Activated T-helper 17 cell treated with anti-CD3 and anti-CD28 coated beads, Interleukin-2, amount 50 U/mL, for 72 hours (primary cell): ENCODE results near the gene IFNL4. TPM values are rescaled to one million over a fixed set of nuclear protein-coding genes. Genes with fewer than 3 reads are reported as not detected.
"Not testable (repeated sequence)": the region's sequence is repeated elsewhere in the genome, so short reads cannot be mapped to it uniquely, and the experiment has no call there.

Experiments used
- ATAC-seq: fragments of 150-1000 bp; cut with Tn5 transposase; replicated peaks from 2 replicates; pipeline ENCODE4 v1.10.0; 2021; ENCODE audit warnings: mild to moderate bottlenecking, moderate library complexity
- H3K27ac Mint-ChIP-seq: one replicate; pipeline ENCODE4 v1.8.0; 2022; ENCODE audit warnings: mixed read lengths
- H3K27me3 Mint-ChIP-seq: one replicate; pipeline ENCODE4 v1.8.0; 2022; ENCODE audit warnings: mixed read lengths
- H3K36me3 Mint-ChIP-seq: one replicate; pipeline ENCODE4 v1.8.0; 2022; ENCODE audit warnings: low read depth, mild to moderate bottlenecking, mixed read lengths
- H3K4me1 Mint-ChIP-seq: one replicate; pipeline ENCODE4 v1.8.0; 2022; ENCODE audit warnings: mixed read lengths
- H3K4me3 Mint-ChIP-seq: one replicate; pipeline ENCODE4 v1.8.0; 2022; ENCODE audit warnings: mild to moderate bottlenecking, mixed read lengths
- H3K9me3 Mint-ChIP-seq: one replicate; pipeline ENCODE4 v1.8.0; 2022; ENCODE audit warnings: mixed read lengths
- total RNA-seq, 2 donors: library from RNA; stranded (reverse); gene quantifications; one replicate each; pipeline ENCODE4 v1.2.3, GENCODE V29; 2022

The IFNL4 gene
- total RNA-seq, 2 donors from 2014 or later, result not detected

DNA sequence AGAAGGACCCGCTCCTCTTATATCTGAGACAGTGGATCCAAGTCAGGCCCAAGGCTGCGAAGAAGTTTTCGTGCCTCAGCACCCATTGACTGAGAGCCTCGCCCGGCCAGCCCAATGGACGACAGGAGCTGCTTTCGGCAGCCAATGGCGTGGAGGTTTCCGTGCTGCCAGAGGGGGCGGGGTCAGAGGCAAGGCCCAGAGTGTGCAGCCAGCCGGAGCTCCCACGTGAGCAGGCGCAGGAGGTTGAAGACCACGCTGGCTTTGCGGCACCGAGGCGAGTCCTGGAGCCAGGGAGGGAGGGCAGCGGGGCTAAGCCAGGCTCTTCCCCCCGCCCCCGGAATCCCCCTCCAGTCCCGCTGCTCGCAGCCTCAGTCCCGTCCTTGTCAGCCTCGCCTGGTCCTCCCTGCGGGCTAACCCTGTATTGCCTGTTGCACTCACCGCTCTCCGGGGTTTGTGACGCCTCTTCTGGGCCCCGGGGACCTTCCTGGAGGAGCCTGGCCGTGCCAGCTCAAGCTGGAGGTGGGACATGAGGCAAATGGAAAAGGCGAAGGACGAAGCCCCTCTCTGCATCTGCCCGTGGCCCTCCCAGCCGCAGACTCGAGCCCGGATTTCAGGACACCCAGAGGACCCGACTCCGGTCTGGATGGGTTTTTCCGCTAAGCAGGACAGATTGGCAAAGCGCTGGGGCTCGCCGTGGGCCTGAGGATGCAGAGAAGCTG is 1.5 kb downstream of the IFNL4 start:
- no peak overlapping the region for H3K27ac Mint-ChIP-seq
- ATAC-seq, result peak; percentile 75
- no peaks in the 10 kb centered on the region for H3K27me3 Mint-ChIP-seq
- H3K4me1 Mint-ChIP-seq, result no peaks in the 10 kb centered on the region
- peak overlapping the region; percentile 51 for H3K4me3 Mint-ChIP-seq
- H3K36me3 Mint-ChIP-seq, result no peaks in the 10 kb centered on the region
- H3K9me3 Mint-ChIP-seq, result no peaks in the 10 kb centered on the region

DNA sequence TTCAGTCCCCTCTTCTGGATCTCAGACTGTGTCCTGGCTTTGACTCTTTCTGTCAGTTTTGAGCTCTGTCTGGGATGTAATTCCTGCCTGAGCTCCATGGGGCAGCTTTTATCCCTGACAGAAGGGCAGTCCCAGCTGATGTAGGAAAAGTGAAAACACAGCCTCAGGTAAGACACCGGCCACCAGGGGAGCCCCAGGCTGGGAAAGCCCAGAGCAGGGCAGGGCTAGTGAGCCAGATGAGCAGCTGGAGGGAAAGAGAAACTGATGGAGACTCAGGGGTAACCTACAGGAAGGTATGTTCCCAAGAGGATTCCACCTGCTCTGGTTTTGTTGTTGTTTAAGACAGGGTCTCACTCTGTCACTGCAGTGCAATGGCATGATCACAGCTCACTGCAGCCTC is 3.5 kb downstream of the IFNL4 start:
- not testable (repeated sequence) for H3K27ac Mint-ChIP-seq, H3K4me3 Mint-ChIP-seq, H3K36me3 Mint-ChIP-seq, H3K27me3 Mint-ChIP-seq, H3K4me1 Mint-ChIP-seq, H3K9me3 Mint-ChIP-seq
- ATAC-seq, result peak; percentile 45

DNA sequence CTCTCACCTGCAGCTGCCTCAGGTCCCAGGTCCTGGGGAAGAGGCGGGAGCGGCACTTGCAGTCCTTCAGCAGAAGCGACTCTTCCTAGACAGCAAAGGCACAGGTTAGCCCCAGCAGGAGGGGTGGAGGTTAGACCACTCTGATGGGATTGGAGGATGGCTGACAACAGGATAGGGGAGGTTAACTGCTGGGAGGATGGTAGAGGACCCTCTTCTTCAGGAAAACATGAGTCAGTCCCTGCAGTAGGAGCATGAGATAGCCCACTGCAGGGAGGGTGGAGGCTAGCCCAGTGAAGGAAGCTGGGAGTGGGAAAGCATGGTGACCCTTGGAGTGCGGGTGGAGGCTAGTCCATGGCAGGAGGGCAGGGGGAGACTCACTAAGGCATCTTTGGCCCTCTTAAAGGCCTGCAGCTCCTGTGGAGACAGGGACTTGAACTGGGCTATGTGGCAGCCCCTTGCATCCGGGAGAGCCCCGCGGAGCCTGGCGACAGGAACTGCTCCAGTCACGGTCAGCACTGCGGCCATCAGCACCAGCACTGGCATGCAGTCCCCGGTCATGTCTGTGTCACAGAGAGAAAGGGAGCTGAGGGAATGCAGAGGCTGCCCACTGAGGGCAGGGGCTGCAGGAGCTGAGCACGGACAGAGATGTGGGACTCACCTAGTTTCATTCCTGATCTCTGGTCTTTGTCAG is 4.1 kb downstream of the IFNL4 start, which contains the start of gene IFNL3:
IFNL3 (minus strand) TSS at position 597 of the 691 bp plus-strand sequence; CDS start at position 558, 39 bp downstream.
- ATAC-seq, H3K4me3 Mint-ChIP-seq, H3K27ac Mint-ChIP-seq, H3K4me1 Mint-ChIP-seq, H3K36me3 Mint-ChIP-seq, H3K9me3 Mint-ChIP-seq, H3K27me3 Mint-ChIP-seq: not testable (repeated sequence)

DNA sequence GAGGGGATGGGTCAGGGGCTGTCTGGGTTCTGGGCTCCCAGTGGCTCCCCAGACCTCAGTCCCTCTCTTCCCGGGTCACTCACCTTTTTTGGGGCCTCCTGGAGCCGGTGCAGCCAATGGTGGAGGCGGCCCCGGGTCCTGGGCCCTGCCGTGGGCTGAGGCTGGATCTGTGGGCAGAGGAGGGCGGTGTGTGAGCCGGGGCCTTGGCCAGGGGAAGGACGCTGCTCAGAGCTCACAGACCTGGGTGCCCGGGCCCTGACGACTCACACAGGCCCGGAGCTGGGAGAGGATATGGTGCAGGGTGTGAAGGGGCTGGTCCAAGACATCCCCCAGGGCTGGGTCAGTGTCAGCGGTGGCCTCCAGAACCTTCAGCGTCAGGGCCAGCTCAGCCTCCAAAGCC is 4.9 kb downstream of the IFNL4 start:
- not testable (repeated sequence) for H3K9me3 Mint-ChIP-seq, ATAC-seq, H3K27me3 Mint-ChIP-seq, H3K36me3 Mint-ChIP-seq, H3K4me3 Mint-ChIP-seq, H3K4me1 Mint-ChIP-seq, H3K27ac Mint-ChIP-seq

DNA sequence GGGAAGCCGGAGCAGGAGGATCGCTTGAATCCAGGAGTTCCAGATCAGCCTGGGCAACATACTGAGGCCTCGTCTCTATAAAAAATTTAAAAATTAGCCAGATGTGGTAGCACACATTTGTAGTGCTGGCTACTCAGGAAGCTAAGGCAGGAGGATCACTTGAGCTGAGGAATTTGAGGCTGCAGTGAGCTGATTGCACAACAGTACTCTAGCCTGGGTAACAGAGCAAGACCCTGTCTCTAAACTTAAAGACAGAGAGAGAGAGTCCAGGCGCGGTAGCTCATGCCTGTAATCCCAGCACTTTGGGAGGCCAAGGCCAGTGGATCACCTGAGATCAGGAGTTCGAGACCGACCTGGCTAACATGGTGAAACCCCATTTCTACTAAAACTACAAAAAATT is 8.2 kb downstream of the IFNL4 start:
- no peak for ATAC-seq
- Mint-ChIP-seq H3K4me3 (no peak overlapping the region), H3K9me3 (no peaks in the 10 kb centered on the region), H3K27ac (no peak overlapping the region), H3K4me1 (peaks cover 12% of the 10 kb centered on the region), H3K36me3 (no peaks in the 10 kb centered on the region), H3K27me3 (no peaks in the 10 kb centered on the region)

DNA sequence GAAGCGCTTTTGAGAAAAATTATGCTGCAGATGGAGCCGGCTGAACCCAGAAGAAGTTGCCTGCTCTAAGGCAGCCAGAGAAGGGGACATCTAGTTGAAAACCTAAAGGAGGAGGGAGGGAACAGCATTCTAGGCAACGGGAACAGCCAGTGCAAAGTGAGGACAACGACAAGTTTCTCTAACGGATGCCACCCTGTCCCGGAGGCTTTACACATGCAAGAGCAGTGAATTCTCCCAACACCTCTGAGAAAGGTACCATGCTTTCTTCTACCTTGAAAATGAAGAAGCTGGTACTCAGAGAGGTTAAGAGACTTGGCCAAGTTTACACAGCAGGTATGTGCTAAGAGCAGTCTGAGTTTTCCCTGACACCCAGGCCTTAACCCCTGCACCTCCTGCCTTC is 9.7 kb downstream of the IFNL4 start:
- no peak for ATAC-seq
- Mint-ChIP-seq H3K9me3 (no peaks in the 10 kb centered on the region), H3K27ac (no peak overlapping the region), H3K36me3 (no peaks in the 10 kb centered on the region), H3K4me3 (no peak overlapping the region), H3K4me1 (peaks cover 12% of the 10 kb centered on the region), H3K27me3 (no peaks in the 10 kb centered on the region)

DNA sequence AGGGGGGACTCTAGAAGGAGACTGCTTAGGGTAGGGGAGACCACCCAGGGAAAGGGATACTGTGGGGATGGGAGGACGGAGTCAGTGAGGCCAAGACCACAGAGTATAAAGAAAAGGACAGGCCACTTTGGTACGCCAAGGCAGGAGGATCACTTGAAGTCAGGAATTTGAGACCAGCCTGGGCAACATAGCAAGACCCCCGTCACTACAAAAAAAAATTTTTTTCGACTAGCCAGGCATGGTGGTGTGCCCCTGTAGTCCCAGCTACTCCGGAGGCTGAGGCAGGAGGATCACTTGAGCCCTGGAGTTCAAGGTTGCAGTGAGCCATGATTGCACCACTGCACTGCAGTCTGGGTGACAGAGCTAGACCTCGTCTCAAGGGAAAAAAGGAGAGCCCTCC is 10.4 kb downstream of the IFNL4 start:
- Mint-ChIP-seq H3K4me1 (peaks cover 12% of the 10 kb centered on the region), H3K27me3 (no peaks in the 10 kb centered on the region), H3K36me3 (no peaks in the 10 kb centered on the region), H3K9me3 (no peaks in the 10 kb centered on the region), H3K27ac (peak overlapping the region; percentile 85), H3K4me3 (peak overlapping the region; percentile 68)
- ATAC-seq, result no peak

DNA sequence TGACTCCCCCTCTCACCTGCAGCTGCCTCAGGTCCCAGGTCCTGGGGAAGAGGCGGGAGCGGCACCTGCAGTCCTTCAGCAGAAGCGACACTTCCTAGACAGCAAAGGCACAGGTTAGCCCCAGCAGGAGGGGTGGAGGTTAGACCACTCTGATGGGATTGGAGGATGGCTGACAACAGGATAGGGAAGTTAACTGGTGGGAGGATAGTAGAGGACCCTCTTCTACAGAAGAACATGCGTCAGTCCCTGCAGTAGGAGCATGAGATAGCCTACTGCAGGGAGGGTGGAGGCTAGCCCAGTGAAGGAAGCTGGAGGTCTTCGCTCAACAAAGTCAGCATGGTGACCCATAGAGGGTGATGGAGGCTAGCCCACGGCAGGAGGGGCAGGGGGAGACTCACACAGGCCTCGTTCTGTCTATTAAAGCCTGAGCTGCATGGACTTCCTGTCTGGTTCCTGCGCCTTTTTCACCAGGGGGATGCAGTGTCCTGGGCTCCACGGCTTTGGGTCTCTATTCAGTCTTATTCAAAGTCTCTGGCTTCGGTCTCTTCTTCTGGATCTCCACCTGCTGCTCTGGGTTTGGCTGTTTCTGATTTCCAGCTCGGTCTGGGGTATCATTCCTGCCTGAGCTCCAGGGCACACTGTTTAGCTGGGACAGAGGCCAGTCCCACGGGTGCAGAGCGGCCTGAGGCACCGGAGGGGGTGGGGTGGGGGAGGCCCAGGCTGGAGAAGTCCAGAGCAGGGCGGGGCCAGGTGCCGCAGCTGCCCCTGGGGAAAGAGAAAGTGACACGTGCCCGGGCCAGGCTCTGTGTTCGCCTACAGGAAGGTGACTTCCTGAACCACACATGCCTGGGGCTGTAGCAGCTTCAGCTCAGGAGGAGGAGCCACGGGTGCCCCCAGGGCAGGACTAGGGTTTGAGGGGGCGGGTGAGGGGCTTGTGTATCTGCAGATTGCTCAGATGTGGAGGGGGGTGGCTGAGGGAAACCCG is 11.2 kb downstream of the IFNL4 start:
- H3K27me3 Mint-ChIP-seq, result no peaks in the 10 kb centered on the region
- H3K9me3 Mint-ChIP-seq, result no peaks in the 10 kb centered on the region
- H3K36me3 Mint-ChIP-seq, result no peaks in the 10 kb centered on the region
- peak overlapping the region; percentile 68 for H3K4me3 Mint-ChIP-seq
- peak; percentile 89 for ATAC-seq
- H3K4me1 Mint-ChIP-seq, result peaks cover 12% of the 10 kb centered on the region
- H3K27ac Mint-ChIP-seq, result peak overlapping the region; percentile 85

DNA sequence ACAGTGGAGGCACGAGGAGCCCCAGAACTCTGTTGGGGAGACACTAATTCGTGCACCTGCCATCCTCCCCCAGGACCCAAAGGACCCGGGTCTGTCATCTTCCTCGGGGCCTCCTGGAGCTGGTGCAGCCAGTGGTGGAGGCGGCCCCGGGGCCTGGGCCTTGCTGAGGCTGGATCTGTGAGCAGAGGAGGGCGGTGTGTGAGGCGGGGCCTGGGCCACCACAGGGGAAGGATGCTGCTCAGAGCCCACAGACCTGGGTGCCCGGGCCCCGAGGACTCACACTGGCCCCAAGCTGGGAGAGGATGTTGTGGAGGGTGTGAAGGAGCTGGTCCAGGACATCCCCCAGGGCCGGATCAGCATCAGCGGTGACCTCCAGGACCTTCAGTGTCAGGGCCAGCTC is 12.1 kb downstream of the IFNL4 start:
- Mint-ChIP-seq H3K27ac (peak overlapping the region; percentile 60), H3K36me3 (no peaks in the 10 kb centered on the region), H3K9me3 (no peaks in the 10 kb centered on the region), H3K4me1 (peaks cover 12% of the 10 kb centered on the region), H3K27me3 (no peaks in the 10 kb centered on the region), H3K4me3 (no peak overlapping the region)
- ATAC-seq, result peak; percentile 61

DNA sequence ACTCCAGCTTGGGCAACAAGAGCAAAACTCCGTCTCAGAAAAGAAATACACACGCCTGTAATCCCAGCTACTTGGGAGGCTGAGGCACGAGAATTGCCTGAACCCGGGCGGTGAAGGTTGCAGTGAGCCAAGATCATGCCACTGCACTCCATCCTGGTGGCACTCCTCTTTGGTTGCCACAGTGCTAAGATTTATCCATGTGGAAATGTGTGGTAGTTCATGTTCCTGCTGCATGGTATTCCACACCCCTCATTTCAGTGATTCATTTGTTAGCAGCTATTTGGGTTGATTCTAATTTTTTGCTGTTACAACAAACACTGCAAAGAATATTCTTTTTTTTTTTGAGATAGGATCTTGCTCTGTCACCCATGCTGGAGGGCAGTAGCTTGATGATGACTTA is 15.9 kb downstream of the IFNL4 start:
- Mint-ChIP-seq H3K36me3 (no peaks in the 10 kb centered on the region), H3K9me3 (no peaks in the 10 kb centered on the region), H3K27me3 (no peaks in the 10 kb centered on the region), H3K4me1 (peaks cover 2% of the 10 kb centered on the region), H3K4me3 (no peak overlapping the region), H3K27ac (no peak overlapping the region)
- no peak for ATAC-seq

DNA sequence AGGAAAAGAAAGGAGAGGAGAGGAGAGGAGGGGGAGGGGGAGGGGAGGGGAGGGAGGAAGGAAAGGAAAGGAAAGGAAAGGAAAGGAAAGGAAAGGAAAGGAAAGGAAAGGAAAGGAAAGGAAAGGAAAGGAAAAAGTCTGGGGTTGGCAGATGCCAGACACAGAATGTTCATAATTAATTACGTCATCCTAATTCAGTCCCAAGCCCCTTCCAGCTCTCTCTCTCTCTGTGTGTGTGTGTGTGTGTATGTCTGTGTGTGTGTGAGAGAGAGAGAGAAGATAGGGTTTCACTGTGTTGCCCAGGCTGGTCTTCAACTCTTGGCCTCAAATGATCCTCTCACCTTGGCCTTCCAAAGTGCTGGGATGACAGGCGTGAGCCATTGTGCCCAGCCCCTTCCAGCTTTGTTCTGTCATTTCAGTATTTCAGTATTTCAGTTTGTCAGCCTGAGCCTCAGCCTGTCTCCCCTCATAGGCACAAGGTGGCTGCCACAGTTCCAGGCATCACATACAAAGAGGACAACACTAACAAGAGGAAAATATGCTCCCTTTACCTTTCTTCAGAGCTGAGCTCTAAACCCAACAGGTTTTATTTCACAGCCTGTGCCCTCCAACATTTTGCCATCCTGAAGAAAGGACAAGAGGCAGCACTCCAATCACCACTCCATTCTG is 18.4 kb downstream of the IFNL4 start:
- Mint-ChIP-seq H3K27ac (peak overlapping the region; percentile 20), H3K9me3 (no peaks in the 10 kb centered on the region), H3K4me3 (no peak overlapping the region), H3K4me1 (no peaks in the 10 kb centered on the region), H3K36me3 (no peaks in the 10 kb centered on the region), H3K27me3 (peaks cover 4% of the 10 kb centered on the region)
- no peak for ATAC-seq

DNA sequence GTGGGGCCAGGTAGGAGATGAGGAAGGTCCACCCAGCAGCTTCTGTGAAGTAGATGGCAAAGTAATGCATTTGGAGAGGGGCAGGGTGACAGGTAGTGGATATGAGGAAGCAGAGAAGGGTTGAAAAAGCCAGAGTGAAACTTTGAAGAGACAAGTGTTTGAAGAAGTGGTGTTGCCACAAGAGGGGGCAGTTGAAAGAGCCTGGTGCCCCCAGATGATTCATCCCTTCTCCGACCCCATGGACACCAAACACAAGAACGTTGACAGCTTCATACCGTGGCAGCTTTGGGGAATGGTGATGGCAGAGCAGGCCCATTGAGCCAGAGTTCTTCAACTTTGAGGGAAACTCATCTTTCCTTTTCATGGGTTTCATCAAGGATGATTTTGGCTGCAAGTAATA is 23.7 kb downstream of the IFNL4 start:
- no peak for ATAC-seq
- Mint-ChIP-seq H3K4me3 (no peak overlapping the region), H3K27ac (no peak overlapping the region), H3K27me3 (peaks cover 24% of the 10 kb centered on the region), H3K9me3 (no peaks in the 10 kb centered on the region), H3K4me1 (peaks cover under 1% of the 10 kb centered on the region), H3K36me3 (no peaks in the 10 kb centered on the region)

DNA sequence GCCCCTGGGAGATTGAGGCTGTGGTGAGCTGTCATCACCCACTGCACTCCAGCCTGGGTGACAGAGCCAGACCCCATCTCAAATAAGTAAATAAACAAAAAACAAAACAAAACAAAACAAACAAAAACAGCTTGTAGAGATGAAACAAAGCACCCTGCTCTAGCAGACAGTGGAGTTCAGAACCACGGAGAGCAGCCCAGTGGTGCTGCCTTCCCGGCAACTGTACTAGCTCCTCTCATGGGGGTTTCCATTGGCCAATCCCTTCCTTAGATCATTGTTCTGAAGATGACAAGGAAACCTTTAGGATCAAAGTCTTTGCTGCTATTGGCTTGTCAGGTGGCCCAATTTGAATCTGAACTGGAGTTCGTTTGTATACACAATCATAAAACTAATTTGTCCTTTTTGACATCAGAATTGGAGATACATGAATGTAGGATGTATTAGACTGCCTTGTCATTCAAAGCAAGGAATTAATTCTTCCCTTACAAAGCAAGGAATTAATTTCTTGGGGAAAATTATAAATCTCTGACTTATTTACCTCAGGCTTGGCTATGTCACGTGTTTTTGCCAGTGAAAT is 24.9 kb downstream of the IFNL4 start:
- Mint-ChIP-seq H3K4me3 (no peak overlapping the region), H3K9me3 (no peaks in the 10 kb centered on the region), H3K27me3 (peaks cover 29% of the 10 kb centered on the region), H3K36me3 (no peaks in the 10 kb centered on the region), H3K4me1 (peaks cover 5% of the 10 kb centered on the region), H3K27ac (no peak overlapping the region)
- ATAC-seq, result no peak

DNA sequence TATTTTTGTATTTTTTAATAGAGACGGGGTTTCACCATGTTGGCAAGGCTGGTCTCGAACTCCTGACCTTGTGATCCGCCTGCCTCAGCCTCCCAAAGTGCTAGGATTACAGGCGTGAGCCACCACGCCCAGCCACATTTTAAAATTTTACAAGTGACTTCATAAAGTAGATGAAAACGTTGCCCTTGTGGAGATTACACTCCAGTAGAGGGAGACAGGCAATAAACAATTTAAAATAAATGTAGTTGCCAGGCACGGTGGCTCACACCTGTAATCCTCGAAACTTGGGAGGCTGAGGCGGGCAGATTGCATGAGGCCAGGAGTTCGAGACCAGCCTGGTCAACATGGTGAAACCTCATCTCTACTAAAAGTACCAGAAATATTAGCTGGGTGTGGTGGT is 29.5 kb downstream of the IFNL4 start:
- not testable (repeated sequence) for H3K4me1 Mint-ChIP-seq, H3K27ac Mint-ChIP-seq, H3K9me3 Mint-ChIP-seq, ATAC-seq, H3K36me3 Mint-ChIP-seq, H3K4me3 Mint-ChIP-seq
- peaks cover 32% of the 10 kb centered on the region for H3K27me3 Mint-ChIP-seq
